Measurements from ENCODE around the gene ADCY9.
"Not testable (repeated sequence)": the region's sequence is repeated elsewhere in the genome, so short reads cannot be mapped to it uniquely, and the experiment has no call there.

The ADCY9 gene

DNA sequence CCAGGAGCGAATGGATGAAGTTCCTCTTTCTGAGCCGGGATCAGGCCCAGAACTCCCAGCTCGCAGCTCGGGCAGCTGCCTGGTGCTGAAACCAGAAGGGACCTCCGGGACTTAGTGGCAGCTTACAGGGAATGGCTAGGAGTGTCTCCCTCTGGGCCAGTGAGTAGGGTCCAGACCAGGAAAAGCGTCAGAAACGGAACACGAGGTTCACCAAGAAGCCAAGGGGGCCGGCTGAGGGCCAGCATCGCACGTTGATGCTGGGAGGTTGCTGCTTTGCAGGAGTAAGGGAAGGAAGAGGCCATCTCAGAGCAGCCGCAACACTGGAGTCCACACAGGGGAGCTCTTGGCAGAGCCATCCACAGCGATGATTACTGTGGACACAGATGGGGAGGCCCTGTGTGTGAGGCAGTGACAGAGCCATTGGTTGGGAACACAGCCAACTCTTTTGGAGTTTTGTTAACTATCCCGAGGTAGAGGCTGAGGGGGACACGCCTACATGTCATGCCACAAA, 161.8 kb downstream of the ADCY9 start:
- Histone ChIP-seq H3K36me3 (replicated peaks) (no peaks in the 10 kb centered on the region), H3K27ac (no peak overlapping the region), H3K4me3 (ENCODE audit: low read depth, low read length) (no peak overlapping the region), H3K27me3 (replicated peaks) (peaks cover 11% of the 10 kb centered on the region)
- in situ Hi-C loops (cut with HindIII; ENCODE audit: low pct_ligation_motif_present, low sequenced_read_pairs) = no loop called here
- TF ChIP-seq, protein P1, sequence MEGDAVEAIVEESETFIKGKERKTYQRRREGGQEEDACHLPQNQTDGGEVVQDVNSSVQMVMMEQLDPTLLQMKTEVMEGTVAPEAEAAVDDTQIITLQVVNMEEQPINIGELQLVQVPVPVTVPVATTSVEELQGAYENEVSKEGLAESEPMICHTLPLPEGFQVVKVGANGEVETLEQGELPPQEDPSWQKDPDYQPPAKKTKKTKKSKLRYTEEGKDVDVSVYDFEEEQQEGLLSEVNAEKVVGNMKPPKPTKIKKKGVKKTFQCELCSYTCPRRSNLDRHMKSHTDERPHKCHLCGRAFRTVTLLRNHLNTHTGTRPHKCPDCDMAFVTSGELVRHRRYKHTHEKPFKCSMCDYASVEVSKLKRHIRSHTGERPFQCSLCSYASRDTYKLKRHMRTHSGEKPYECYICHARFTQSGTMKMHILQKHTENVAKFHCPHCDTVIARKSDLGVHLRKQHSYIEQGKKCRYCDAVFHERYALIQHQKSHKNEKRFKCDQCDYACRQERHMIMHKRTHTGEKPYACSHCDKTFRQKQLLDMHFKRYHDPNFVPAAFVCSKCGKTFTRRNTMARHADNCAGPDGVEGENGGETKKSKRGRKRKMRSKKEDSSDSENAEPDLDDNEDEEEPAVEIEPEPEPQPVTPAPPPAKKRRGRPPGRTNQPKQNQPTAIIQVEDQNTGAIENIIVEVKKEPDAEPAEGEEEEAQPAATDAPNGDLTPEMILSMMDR (IDR thresholded peaks at IDR 0.05; ENCODE audit: low read depth, low read length, missing control alignments) = peak; percentile 2
- DNase-seq = no peak

DNA sequence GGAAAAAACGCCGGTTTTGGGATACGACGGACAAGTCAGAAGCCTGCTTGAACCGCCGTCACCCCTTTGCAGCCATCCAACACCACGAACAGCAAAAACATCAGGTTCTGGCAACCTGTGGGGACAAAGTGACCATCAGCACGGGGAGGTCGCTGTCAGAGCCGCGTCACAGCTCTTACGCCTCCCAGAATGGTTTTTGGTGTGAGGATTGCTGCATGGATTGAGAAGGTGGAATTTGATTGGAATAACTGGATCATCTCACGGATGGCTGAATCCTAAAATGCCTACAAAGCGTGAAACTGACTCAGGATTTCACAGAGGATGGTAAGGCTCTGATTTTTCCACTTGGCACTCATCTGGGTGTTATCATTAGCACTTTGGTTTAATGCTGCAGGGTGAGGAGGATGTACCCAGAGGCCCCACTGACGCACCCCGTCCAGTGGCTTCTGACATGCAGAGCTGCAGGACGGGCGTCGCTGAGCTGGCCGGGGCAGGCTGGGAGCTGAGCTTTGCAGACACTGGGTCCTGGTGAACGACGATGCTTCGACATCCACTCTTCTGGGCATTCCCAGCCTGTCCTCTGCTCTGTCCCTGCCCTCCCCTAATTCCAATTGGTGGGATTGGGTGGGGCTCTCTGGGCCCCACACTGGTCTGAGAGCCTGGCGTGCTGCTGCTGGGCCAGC, 162.4 kb downstream of the ADCY9 start:
- no peak overlapping the region for H3K27ac ChIP-seq
- no peaks in the 10 kb centered on the region for H3K36me3 ChIP-seq (replicated peaks)
- H3K27me3 ChIP-seq (replicated peaks) = peaks cover 11% of the 10 kb centered on the region
- H3K4me3 ChIP-seq (ENCODE audit: low read depth, low read length) = no peak overlapping the region
- no peak for DNase-seq
- in situ Hi-C loops (cut with HindIII; ENCODE audit: low pct_ligation_motif_present, low sequenced_read_pairs) = no loop called here
- TF ChIP-seq, protein P1 (IDR thresholded peaks at IDR 0.05; ENCODE audit: low read depth, low read length, missing control alignments) = no peak

DNA sequence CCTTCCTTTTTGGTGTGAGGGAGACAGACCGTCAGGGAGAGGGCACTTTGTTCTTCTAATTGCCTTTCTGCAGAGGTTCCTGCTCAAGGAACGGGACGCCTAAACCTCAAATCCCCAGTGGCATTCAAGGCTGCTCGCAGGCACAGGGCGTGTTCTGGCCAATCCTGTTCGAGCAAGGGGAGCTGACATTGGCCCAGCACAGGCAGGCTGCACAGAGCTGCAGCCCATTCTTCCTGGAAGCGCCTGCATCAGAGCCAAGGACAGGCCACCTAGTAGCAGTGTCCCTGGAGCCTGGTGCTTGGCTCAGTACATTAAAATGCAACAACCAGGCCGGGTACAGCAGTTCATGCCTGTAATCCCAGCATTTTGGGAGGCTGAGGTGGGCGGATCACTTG, 163.5 kb downstream of the ADCY9 start:
- H3K36me3 ChIP-seq (replicated peaks) = no peaks in the 10 kb centered on the region
- peaks cover 7% of the 10 kb centered on the region for H3K27me3 ChIP-seq (replicated peaks)
- H3K4me3 ChIP-seq (ENCODE audit: low read depth, low read length) = no peak overlapping the region
- no peak for DNase-seq
- in situ Hi-C loops (cut with HindIII; ENCODE audit: low pct_ligation_motif_present, low sequenced_read_pairs) = no loop called here
- TF ChIP-seq, protein P1 (IDR thresholded peaks at IDR 0.05; ENCODE audit: low read depth, low read length, missing control alignments) = no peak
- H3K27ac ChIP-seq = no peak overlapping the region

DNA sequence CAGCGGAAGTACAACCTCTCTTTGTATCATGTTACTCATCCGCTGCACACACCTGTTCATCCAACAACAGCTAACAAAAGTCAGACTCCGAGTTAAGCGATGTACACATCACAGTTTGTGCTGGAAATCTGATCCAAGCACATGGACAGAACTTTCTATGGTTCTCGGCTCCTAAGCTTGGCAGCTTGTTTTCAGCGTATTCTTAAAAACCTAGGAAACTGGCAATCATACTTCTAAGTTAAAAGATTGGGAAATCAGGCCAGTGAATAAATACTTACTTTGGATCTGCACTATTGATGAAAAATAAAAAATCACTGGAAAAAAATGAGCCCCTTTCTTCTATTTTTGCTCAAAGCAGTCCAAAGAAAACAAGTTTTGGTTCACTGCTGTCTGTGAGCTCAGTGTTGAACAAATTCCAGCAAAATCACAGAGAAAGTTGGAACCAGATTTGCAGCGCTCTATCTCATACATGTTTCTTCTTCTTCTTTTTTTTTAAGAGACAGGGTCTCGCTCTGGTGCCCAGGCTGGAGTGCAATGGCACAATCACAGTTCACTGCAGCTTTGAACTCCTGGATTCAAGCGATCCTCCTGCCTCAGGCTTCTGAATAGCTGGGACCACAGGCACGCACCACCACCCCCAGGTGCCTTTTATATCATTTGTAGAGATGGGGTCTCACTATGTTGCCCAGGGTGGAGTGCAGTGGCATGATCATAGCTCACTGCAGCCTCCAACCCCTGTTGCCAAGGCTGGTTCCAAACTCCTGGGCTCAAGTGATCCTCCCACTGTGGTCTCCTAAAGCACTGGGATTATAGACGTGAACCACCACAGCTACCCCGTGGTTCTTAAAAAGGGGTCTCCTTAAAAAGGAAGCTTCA, 164.1 kb downstream of the ADCY9 start:
- Histone ChIP-seq H3K36me3 (replicated peaks) (no peaks in the 10 kb centered on the region), H3K27me3 (replicated peaks) (peaks cover 4% of the 10 kb centered on the region), H3K27ac (no peak overlapping the region), H3K4me3 (ENCODE audit: low read depth, low read length) (no peak overlapping the region)
- TF ChIP-seq, protein P1 (IDR thresholded peaks at IDR 0.05; ENCODE audit: low read depth, low read length, missing control alignments) = no peak
- DNase-seq = no peak
- in situ Hi-C loops (cut with HindIII; ENCODE audit: low pct_ligation_motif_present, low sequenced_read_pairs) = no loop called here

DNA sequence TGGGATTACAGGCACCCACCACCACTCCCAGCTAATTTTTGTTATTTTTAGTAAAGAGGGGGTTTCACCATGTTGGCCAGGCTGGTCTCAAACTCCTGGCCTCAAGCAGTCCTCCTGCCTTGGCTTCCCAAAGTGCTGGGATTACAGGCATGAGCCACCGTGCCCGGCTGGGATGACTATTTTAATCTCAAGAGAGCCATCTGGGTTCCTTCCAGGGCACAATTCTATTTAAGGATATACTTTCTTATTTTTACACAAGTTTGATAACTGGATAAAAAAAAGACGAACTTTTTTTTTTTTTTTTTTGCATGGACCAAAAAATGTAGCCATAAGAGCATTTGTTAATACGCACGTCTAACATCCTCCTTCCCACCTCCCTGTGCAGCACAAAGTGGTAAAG, 164.9 kb downstream of the ADCY9 start:
- H3K27ac ChIP-seq; in situ Hi-C loops (cut with HindIII; ENCODE audit: low pct_ligation_motif_present, low sequenced_read_pairs); H3K4me3 ChIP-seq (ENCODE audit: low read depth, low read length); DNase-seq; H3K27me3 ChIP-seq (replicated peaks); H3K36me3 ChIP-seq (replicated peaks): not testable (repeated sequence)

Measured in brain microvascular endothelial cell (primary cell).